Endothelial cell of umbilical vein (primary cell): ENCODE measurements around the gene DHX35.

ENCODE experiments used
- CTCF ChIP-seq, 2 donors: IDR thresholded peaks; 1 replicate in 1 of 2; 2 replicates in 1 of 2; pipeline ENCODE4 v1.5.1; 2011; ENCODE audit warnings: low read length in 2 of 2, mild to moderate bottlenecking in 2 of 2, moderate library complexity in 2 of 2, control low read depth in 1 of 2, inconsistent platforms in 1 of 2, low read depth in 1 of 2; ENCODE audit not compliant: insufficient read depth in 1 of 2; ENCODE audit errors: extremely low read depth in 1 of 2
- EZH2 ChIP-seq: IDR thresholded peaks from 2 replicates; pipeline ENCODE4 v1.6.1; 2012; ENCODE audit warnings: borderline replicate concordance, low read depth, mild to moderate bottlenecking, moderate library complexity, low read length, inconsistent platforms; ENCODE audit not compliant: severe bottlenecking

- TF ChIP-seq CTCF (IDR thresholded peaks at IDR 0.05; ENCODE audit: extremely low read depth in 1 of 2, insufficient read depth in 1 of 2, low read depth in 1 of 2, low read length in 2 of 2), result no peak
- no peak for TF ChIP-seq EZH2
Measured at GRCh38 chr20:38934530-38934929, 27.6 kb upstream of the DHX35 start.
